Ovary (tissue), 9 donors: ENCODE data around the gene PACSIN3. TPM values are rescaled to one million over a fixed set of nuclear protein-coding genes. Genes with fewer than 3 reads are reported as not detected.

Experiments used
- DNase-seq, 5 donors: peaks; one replicate each; pipeline ENCODE4 v3.0.0-alpha.2; 2019 to 2020
- H3K27ac ChIP-seq, 2 donors: fragments of 200-600 bp; one replicate each; pipeline versions ENCODE4 v1.5.1 to v1.8.0; 2019 to 2022
- H3K27me3 ChIP-seq: fragments of 200-600 bp; one replicate; pipeline ENCODE4 v1.8.0; 2022
- H3K36me3 ChIP-seq: fragments of 200-600 bp; sonication (generic); one replicate; pipeline ENCODE4 v1.5.1; 2019
- H3K4me1 ChIP-seq: one replicate; pipeline ENCODE4 v1.8.1; 2013; ENCODE audit warnings: mild to moderate bottlenecking, moderate library complexity; ENCODE audit not compliant: insufficient read depth
- H3K4me3 ChIP-seq: fragments of 200-600 bp; sonication (generic); one replicate; pipeline ENCODE4 v1.5.1; 2017
- H3K9me3 ChIP-seq, 2 donors: fragments of 200-600 bp in 1 of 2; sonication (generic) in 1 of 2; one replicate each; pipeline versions ENCODE4 v1.5.1 to v1.8.1; 2013 to 2019; ENCODE audit warnings: mild to moderate bottlenecking in 1 of 2, moderate library complexity in 1 of 2
- EP300 ChIP-seq: sonication (generic); formaldehyde crosslinking; IDR thresholded peaks from one replicate; pipeline ENCODE4 v1.6.1; 2017; ENCODE audit warnings: antibody characterized with exemption
- POLR2A ChIP-seq: fragments of 450-650 bp; IDR thresholded peaks from one replicate; pipeline ENCODE4 v1.6.1; 2017; ENCODE audit warnings: antibody characterized with exemption, mild to moderate bottlenecking, moderate library complexity
- WGBS, 3 donors: extraction: QIAGEN DNeasy Blood & Tissue Kit in 1 of 3; methylation state at CpG; one replicate each; pipeline versions ENCODE4 v1.1.5 to v1.1.7; 2013 to 2017; 5-methylcytosine and 5-hydroxymethylcytosine counted together
- intact Hi-C, 4 donors: fragments of 100-400 bp; cut with DNase I; formaldehyde crosslinking; loops; one replicate each; pipeline versions ENCODE4 v1.11.0 to v1.15.1; 2022 to 2023
- polyA plus RNA-seq, 2 donors: library from polyadenylated mRNA; stranded (reverse); fragments of 200-250 nt in 1 of 2; fragments of 350-450 nt in 1 of 2; fragmentation: Illumina TruSeq in 1 of 2; extraction: RNeasy Lipid Tissue Mini Kit (QIAGEN cat#74804) in 1 of 2; gene quantifications; one replicate each; pipeline ENCODE4 v1.2.3, GENCODE V29; 2013 to 2014
- total RNA-seq, 7 donors: library from RNA; depleted of rRNA in 2 of 7; stranded (reverse); fragments of >200 nt in 2 of 7; fragmentation: NEBNext Ultra II Directional in 3 of 7; extraction: Animal tissue kit (Norgen Biotek cat#: 25700) in 3 of 7; gene quantifications; one replicate each; pipeline versions ENCODE4 v1.1.0 to v1.2.4, GENCODE V29; 2016 to 2023
- TF ChIP-seq, protein P1 (sequence below), 3 donors: fragments of 450-650 bp in 2 of 3; fragments of 200-600 bp in 1 of 3; IDR thresholded peaks; one replicate each; pipeline versions ENCODE4 v1.5.1 to v1.8.0; 2016 to 2022; ENCODE audit warnings: antibody characterized with exemption in 3 of 3, mild to moderate bottlenecking in 1 of 3
- donor health status: DM: no; HTN: no; CAD: no; lungs with moderate emphysema.
- donor health status: DM: no; HTN: no; CAD: no.
- donor health status: Bipolar disorder and iron deficiency.
- donor health status: DM: yes; HTN: yes; CAD: no.
- donor health status: DM: no; HTN: no; CAD: no.
- donor health status: DM: yes; HTN: yes; CAD: no.

Gene PACSIN3
- total and polyA plus RNA-seq, 9 donors, result 2.9 to 69.8 (median 38.8) TPM

DNA sequence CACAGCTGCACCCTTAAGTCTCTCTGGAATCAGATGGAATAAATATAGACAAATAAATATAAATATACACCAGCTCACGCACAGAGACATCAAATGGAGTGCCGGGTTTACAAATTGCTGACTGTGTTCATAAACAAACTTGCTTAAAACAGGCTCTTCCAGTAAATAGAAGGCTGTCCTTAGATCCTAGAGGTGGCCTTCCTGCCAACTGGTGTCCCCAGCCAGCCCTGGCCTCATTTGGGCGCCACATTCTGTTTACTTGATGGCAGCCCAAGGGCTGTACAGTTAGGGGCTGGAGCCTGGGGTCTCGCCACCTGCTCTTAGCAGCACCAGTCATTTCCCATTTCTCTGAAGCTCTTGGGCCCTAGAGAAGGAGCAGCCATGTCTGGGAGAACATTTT is 30.4 kb downstream of the PACSIN3 start:
- H3K4me3 ChIP-seq, result no peak overlapping the region
- DNase-seq, result peak in 1 of 5 donors; percentile 16
- 85 to 96% (median 88%) methylated on average over 4 of the region's 4 CpGs for WGBS, 3 donors
- peaks cover 3% of the 10 kb centered on the region for H3K4me1 ChIP-seq
- H3K27ac ChIP-seq, result no peak overlapping the region
- no peaks in the 10 kb centered on the region for H3K27me3 ChIP-seq
- intact Hi-C loops, result loop anchor here in 2 of 4 donors (2.0 to 5.0 kb wide), 2 partner anchors 267 to 269 kb away; no protein-coding TSS in a partner anchor
- TF ChIP-seq, protein P1, sequence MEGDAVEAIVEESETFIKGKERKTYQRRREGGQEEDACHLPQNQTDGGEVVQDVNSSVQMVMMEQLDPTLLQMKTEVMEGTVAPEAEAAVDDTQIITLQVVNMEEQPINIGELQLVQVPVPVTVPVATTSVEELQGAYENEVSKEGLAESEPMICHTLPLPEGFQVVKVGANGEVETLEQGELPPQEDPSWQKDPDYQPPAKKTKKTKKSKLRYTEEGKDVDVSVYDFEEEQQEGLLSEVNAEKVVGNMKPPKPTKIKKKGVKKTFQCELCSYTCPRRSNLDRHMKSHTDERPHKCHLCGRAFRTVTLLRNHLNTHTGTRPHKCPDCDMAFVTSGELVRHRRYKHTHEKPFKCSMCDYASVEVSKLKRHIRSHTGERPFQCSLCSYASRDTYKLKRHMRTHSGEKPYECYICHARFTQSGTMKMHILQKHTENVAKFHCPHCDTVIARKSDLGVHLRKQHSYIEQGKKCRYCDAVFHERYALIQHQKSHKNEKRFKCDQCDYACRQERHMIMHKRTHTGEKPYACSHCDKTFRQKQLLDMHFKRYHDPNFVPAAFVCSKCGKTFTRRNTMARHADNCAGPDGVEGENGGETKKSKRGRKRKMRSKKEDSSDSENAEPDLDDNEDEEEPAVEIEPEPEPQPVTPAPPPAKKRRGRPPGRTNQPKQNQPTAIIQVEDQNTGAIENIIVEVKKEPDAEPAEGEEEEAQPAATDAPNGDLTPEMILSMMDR (IDR thresholded peaks at IDR 0.05), result no peak
- no peak for TF ChIP-seq EP300
- TF ChIP-seq POLR2A, result no peak
- H3K36me3 ChIP-seq, result no peaks in the 10 kb centered on the region
- no peaks in the 10 kb centered on the region for H3K9me3 ChIP-seq

DNA sequence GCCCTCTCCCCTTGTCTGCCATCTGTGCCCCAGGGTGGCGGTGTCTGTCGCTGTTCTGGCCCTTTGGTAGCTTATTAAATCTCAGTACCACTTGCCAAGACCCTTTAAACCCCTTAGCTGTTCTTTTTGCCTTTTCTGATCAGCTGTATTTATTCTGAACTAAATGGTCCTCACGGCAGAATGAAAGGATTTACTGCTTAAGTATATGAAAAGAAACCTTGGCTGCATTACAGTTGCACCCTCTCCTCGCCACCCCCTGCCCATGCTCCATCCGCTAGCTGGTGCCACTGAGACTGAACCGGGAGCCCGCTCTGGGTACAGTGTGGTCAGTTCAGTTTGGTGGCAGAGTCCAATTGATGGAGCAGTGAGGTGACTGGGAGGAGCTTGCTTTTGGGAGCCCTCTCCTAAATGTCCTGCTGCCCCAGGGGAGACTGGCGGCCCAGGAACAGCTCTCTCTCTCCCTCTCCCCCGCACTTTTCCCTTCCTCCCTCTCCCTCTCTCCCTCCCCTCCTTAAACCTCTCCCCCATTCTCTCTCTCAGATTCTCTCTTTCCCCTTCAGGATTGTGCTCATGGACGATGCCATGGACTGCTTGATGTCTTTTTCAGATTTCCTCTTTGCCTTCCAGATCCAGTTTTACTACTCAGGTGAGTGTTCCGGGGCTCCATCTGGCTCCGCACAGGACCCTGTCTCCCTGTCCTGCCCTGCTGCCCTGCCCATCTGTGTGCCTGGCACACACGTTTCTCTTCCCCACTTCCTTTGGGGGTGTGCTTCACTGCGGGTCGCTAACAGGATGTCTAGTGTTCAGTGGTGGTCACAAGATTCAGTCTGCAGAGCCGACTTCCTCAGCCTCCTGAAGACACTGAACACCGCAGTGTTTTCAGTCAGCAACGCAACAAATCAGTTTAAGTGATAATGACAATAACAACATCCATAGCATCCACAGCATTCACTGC is 31.3 kb downstream of the PACSIN3 start:
- H3K27me3 ChIP-seq, result no peaks in the 10 kb centered on the region
- TF ChIP-seq POLR2A (no peak), EP300 (no peak)
- TF ChIP-seq, protein P1 (IDR thresholded peaks at IDR 0.05), result no peak
- no peaks in the 10 kb centered on the region for H3K9me3 ChIP-seq
- no peaks in the 10 kb centered on the region for H3K36me3 ChIP-seq
- no peak overlapping the region for H3K4me3 ChIP-seq
- H3K27ac ChIP-seq, result no peak overlapping the region
- WGBS, 3 donors, result 68 to 75% (median 70%) methylated on average over 18 of the region's 18 CpGs
- peaks cover 3% of the 10 kb centered on the region for H3K4me1 ChIP-seq
- intact Hi-C loops, result loop anchor here in 2 of 4 donors (2.0 to 5.0 kb wide), 2 partner anchors 266 to 268 kb away; no protein-coding TSS in a partner anchor
- DNase-seq, result no peak

DNA sequence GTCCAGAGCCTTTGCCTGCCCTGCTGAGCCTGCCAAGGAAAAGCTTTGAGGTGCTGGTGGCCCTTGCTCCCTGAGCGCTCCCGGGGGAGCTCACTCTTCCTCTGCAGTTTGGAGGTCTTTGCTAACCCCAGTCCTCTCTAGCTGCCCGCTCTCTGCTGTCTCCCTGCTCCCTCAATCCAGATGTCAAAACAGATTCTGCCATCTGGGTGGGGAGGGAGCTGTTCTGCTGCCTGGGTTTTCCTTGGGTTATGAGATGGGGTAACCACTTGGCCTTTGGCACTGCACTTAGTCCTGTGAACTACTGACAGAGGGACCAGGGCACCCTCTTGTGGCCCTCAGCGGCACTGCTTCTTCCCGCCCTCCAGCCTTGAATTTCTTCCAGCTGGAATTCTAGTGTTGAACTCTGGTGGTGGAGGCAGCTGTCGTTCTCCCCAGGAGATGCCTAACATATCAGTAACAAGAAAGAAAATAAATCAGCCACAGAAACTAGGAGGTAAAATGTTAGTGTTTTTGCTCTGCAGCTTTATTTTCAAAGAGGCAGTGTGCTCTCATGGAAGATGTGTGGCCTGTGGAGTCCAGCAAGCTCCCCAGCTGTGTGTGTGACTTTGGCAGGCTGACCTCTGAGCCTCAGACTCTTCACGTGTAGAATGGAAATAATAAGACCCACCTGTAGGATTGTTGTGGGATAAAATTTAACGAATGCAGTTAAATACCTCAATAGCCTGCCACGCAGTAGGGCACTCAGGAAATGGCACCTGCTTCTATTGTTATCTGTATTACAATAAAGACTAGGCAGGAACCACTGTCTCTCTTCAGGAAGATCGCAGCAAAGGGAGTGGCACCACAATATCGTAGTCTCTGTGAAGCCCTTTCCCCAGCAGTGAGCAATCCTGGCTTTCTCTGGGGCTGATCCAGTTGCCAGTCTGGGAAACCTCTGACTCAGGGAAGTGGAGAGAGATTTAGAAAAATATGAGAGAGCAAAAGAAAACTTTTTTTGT is 33.0 kb downstream of the PACSIN3 start:
- no peaks in the 10 kb centered on the region for H3K27me3 ChIP-seq
- no peak for TF ChIP-seq POLR2A
- TF ChIP-seq, protein P1 (IDR thresholded peaks at IDR 0.05), result peak; percentile 90 to 93 (median 91)
- peak overlapping the region in 1 of 2 donors; percentile 23 for H3K27ac ChIP-seq
- H3K4me3 ChIP-seq, result no peak overlapping the region
- H3K4me1 ChIP-seq, result peaks cover 5% of the 10 kb centered on the region
- 32 to 43% (median 35%) methylated on average over 11 of the region's 11 CpGs for WGBS, 3 donors
- no peaks in the 10 kb centered on the region for H3K36me3 ChIP-seq
- intact Hi-C loops, result loop anchor here in 1 of 4 donors (2.0 kb wide), 1 partner anchor 264 kb away; no protein-coding TSS in a partner anchor
- H3K9me3 ChIP-seq, result no peaks in the 10 kb centered on the region
- peak; percentile 74 to 89 (median 86) for DNase-seq
